Neural progenitor cell (in vitro differentiated cells): ENCODE results near the gene FAM90A26. TPM values are rescaled to one million over a fixed set of nuclear protein-coding genes. Genes with fewer than 3 reads are reported as not detected.
"Not testable (repeated sequence)": the region's sequence is repeated elsewhere in the genome, so short reads cannot be mapped to it uniquely, and the experiment has no call there.

Experiments
- DNase-seq: peaks from one replicate; pipeline ENCODE4 v3.0.0-alpha.2; 2016; ENCODE audit warnings: low spot score
- H2AFZ ChIP-seq: fragments of 200-600 bp; sonication (generic); replicated peaks from 2 replicates; pipeline ENCODE4 v1.6.1; 2016; ENCODE audit warnings: antibody characterized with exemption
- H3F3A ChIP-seq: fragments of 200-600 bp; sonication (generic); 2 replicates; pipeline ENCODE4 v1.6.1; 2016; ENCODE audit warnings: antibody characterized with exemption, low read depth
- H3K27ac ChIP-seq: fragments of 200-600 bp; sonication (generic); 2 replicates; pipeline ENCODE4 v1.5.1; 2016; ENCODE audit warnings: mild to moderate bottlenecking
- H3K27me3 ChIP-seq: fragments of 200-600 bp; sonication (generic); 2 replicates; pipeline ENCODE4 v1.6.1; 2016; ENCODE audit warnings: mild to moderate bottlenecking, moderate library complexity
- H3K36me3 ChIP-seq: fragments of 200-600 bp; sonication (generic); 2 replicates; pipeline ENCODE4 v1.5.1; 2016
- H3K4me1 ChIP-seq: fragments of 200-600 bp; sonication (generic); 2 replicates; pipeline ENCODE4 v1.6.1; 2016; ENCODE audit warnings: mixed run types
- H3K4me2 ChIP-seq: fragments of 200-600 bp; sonication (generic); 2 replicates; pipeline ENCODE4 v1.6.1; 2016
- H3K4me3 ChIP-seq: fragments of 200-600 bp; sonication (generic); 2 replicates; pipeline ENCODE4 v1.5.1; 2016
- H3K79me2 ChIP-seq: fragments of 200-600 bp; sonication (generic); 2 replicates; pipeline ENCODE4 v1.6.1; 2016; ENCODE audit warnings: low read depth
- H3K9ac ChIP-seq: fragments of 200-600 bp; sonication (generic); 2 replicates; pipeline ENCODE4 v1.6.1; 2016
- H3K9me3 ChIP-seq: fragments of 200-600 bp; sonication (generic); 2 replicates; pipeline ENCODE4 v1.5.1; 2016; ENCODE audit warnings: low read depth
- H4K20me1 ChIP-seq: fragments of 200-600 bp; sonication (generic); 2 replicates; pipeline ENCODE4 v1.6.1; 2016; ENCODE audit warnings: low read depth
- H3K27ac Mint-ChIP-seq: 3 replicates; pipeline ENCODE4 v1.8.0; 2021; ENCODE audit warnings: mixed read lengths
- H3K27me3 Mint-ChIP-seq: 2 replicates; pipeline ENCODE4 v1.8.0; 2022; ENCODE audit warnings: low read depth, mild to moderate bottlenecking, inconsistent platforms, moderate library complexity, mixed read lengths; ENCODE audit not compliant: insufficient read depth
- H3K36me3 Mint-ChIP-seq: 3 replicates; pipeline ENCODE4 v1.8.0; 2021; ENCODE audit warnings: mixed read lengths
- H3K4me1 Mint-ChIP-seq: 3 replicates; pipeline ENCODE4 v1.8.0; 2021; ENCODE audit warnings: mixed read lengths
- H3K4me3 Mint-ChIP-seq: 3 replicates; pipeline ENCODE4 v1.8.0; 2021; ENCODE audit warnings: mild to moderate bottlenecking, moderate library complexity, mixed read lengths
- H3K9me3 Mint-ChIP-seq: 3 replicates; pipeline ENCODE4 v1.8.0; 2020; ENCODE audit warnings: mixed read lengths
- total RNA-seq: library from RNA; depleted of rRNA; stranded (reverse); fragments of >200 nt; gene quantifications from 2 replicates; pipeline ENCODE4 v1.2.3, GENCODE V29; 2015; ENCODE audit warnings: low replicate concordance

The FAM90A26 gene
- total RNA-seq, 1 donor from 2014 or later, result not detected

- not testable (repeated sequence) for H3K4me2 ChIP-seq, H3K27ac Mint-ChIP-seq, H3K4me1 Mint-ChIP-seq, H3K4me3 ChIP-seq, H3K27ac ChIP-seq, H3K4me1 ChIP-seq, H2AFZ ChIP-seq, H3K9me3 Mint-ChIP-seq, H4K20me1 ChIP-seq, H3K36me3 ChIP-seq, H3K9ac ChIP-seq, H3K79me2 ChIP-seq, DNase-seq, H3K4me3 Mint-ChIP-seq, H3F3A ChIP-seq, H3K36me3 Mint-ChIP-seq, H3K9me3 ChIP-seq, H3K27me3 Mint-ChIP-seq, H3K27me3 ChIP-seq
These were observed 11.8 kb upstream of the FAM90A26 start for GRCh38 chr4:9158392-9158791.

GRCh38 chr4:9160046-9160445 lies 10.2 kb upstream of the FAM90A26 start:
- DNase-seq, H3F3A ChIP-seq, H3K4me3 ChIP-seq, H3K4me1 Mint-ChIP-seq, H3K27me3 ChIP-seq, H3K4me3 Mint-ChIP-seq, H3K27ac Mint-ChIP-seq, H3K79me2 ChIP-seq, H3K27me3 Mint-ChIP-seq, H2AFZ ChIP-seq, H3K36me3 Mint-ChIP-seq, H3K9ac ChIP-seq, H3K36me3 ChIP-seq, H3K9me3 ChIP-seq, H3K27ac ChIP-seq, H4K20me1 ChIP-seq, H3K9me3 Mint-ChIP-seq, H3K4me1 ChIP-seq, H3K4me2 ChIP-seq: not testable (repeated sequence)

GRCh38 chr4:9165990-9166389 lies 4.2 kb upstream of the FAM90A26 start:
- not testable (repeated sequence) for H3K4me1 Mint-ChIP-seq, H3K27me3 ChIP-seq, H3K9me3 Mint-ChIP-seq, H3K4me3 Mint-ChIP-seq, DNase-seq, H2AFZ ChIP-seq, H3K9me3 ChIP-seq, H3K4me3 ChIP-seq, H3K36me3 Mint-ChIP-seq, H4K20me1 ChIP-seq, H3K4me1 ChIP-seq, H3F3A ChIP-seq, H3K79me2 ChIP-seq, H3K27ac Mint-ChIP-seq, H3K36me3 ChIP-seq, H3K4me2 ChIP-seq, H3K27me3 Mint-ChIP-seq, H3K27ac ChIP-seq, H3K9ac ChIP-seq

- not testable (repeated sequence) for H3K27ac ChIP-seq, H3K9me3 Mint-ChIP-seq, H2AFZ ChIP-seq, H3K9me3 ChIP-seq, H3F3A ChIP-seq, H3K27ac Mint-ChIP-seq, H3K27me3 ChIP-seq, H3K4me3 ChIP-seq, H3K4me1 Mint-ChIP-seq, H3K79me2 ChIP-seq, H3K4me1 ChIP-seq, H4K20me1 ChIP-seq, H3K9ac ChIP-seq, H3K36me3 ChIP-seq, H3K36me3 Mint-ChIP-seq, H3K27me3 Mint-ChIP-seq, DNase-seq, H3K4me3 Mint-ChIP-seq, H3K4me2 ChIP-seq
These were observed 40.1 kb downstream of the FAM90A26 start, which contains the start of gene USP17L10 for GRCh38 chr4:9210357-9210756. Gene USP17L10, plus strand, starts transcription at chr4:9210657. Its CDS starts 0 bp downstream, at chr4:9210657.

- not testable (repeated sequence) for H3K4me1 ChIP-seq, H3F3A ChIP-seq, H3K4me3 ChIP-seq, H3K9me3 ChIP-seq, H3K4me3 Mint-ChIP-seq, H3K79me2 ChIP-seq, H3K4me2 ChIP-seq, H3K9me3 Mint-ChIP-seq, H3K9ac ChIP-seq, H3K27me3 Mint-ChIP-seq, H3K36me3 ChIP-seq, H3K27ac Mint-ChIP-seq, H3K4me1 Mint-ChIP-seq, H3K27me3 ChIP-seq, H3K27ac ChIP-seq, H3K36me3 Mint-ChIP-seq, DNase-seq, H2AFZ ChIP-seq, H4K20me1 ChIP-seq
These were observed 44.5 kb downstream of the FAM90A26 start for GRCh38 chr4:9214701-9215100.

GRCh38 chr4:9215105-9215504 lies 44.9 kb downstream of the FAM90A26 start, which contains the start of gene USP17L11:
Gene USP17L11, plus strand, starts transcription at chr4:9215405. Its CDS starts 0 bp downstream, at chr4:9215405.
- H3K4me1 Mint-ChIP-seq, H2AFZ ChIP-seq, H3K36me3 Mint-ChIP-seq, H3K4me1 ChIP-seq, H3K9me3 ChIP-seq, H3K27ac ChIP-seq, H3K27me3 ChIP-seq, H3K79me2 ChIP-seq, H3K4me2 ChIP-seq, H3K36me3 ChIP-seq, H3F3A ChIP-seq, H3K4me3 ChIP-seq, H3K9me3 Mint-ChIP-seq, H3K27me3 Mint-ChIP-seq, H3K9ac ChIP-seq, H3K4me3 Mint-ChIP-seq, DNase-seq, H4K20me1 ChIP-seq, H3K27ac Mint-ChIP-seq: not testable (repeated sequence)

GRCh38 chr4:9219852-9220251 lies 49.6 kb downstream of the FAM90A26 start, which contains the start of gene USP17L12:
Gene USP17L12, plus strand, starts transcription at chr4:9220152. Its CDS starts 0 bp downstream, at chr4:9220152.
- not testable (repeated sequence) for H3K27me3 ChIP-seq, H3K27ac Mint-ChIP-seq, H3K36me3 Mint-ChIP-seq, H3K36me3 ChIP-seq, H3K27me3 Mint-ChIP-seq, H3K27ac ChIP-seq, H3F3A ChIP-seq, H3K79me2 ChIP-seq, DNase-seq, H3K4me3 ChIP-seq, H3K9me3 ChIP-seq, H3K9me3 Mint-ChIP-seq, H2AFZ ChIP-seq, H3K4me1 Mint-ChIP-seq, H3K4me2 ChIP-seq, H3K4me1 ChIP-seq, H3K9ac ChIP-seq, H3K4me3 Mint-ChIP-seq, H4K20me1 ChIP-seq

GRCh38 chr4:9224596-9224995 lies 54.4 kb downstream of the FAM90A26 start, which contains the start of gene USP17L13:
Gene USP17L13, plus strand, starts transcription at chr4:9224896. Its CDS starts 0 bp downstream, at chr4:9224896.
- H3K4me1 Mint-ChIP-seq, H3K4me3 ChIP-seq, H3F3A ChIP-seq, H3K4me2 ChIP-seq, H2AFZ ChIP-seq, H3K4me1 ChIP-seq, H4K20me1 ChIP-seq, H3K27me3 Mint-ChIP-seq, H3K27ac Mint-ChIP-seq, H3K36me3 ChIP-seq, H3K4me3 Mint-ChIP-seq, H3K9ac ChIP-seq, H3K9me3 Mint-ChIP-seq, H3K36me3 Mint-ChIP-seq, H3K27ac ChIP-seq, DNase-seq, H3K27me3 ChIP-seq, H3K79me2 ChIP-seq, H3K9me3 ChIP-seq: not testable (repeated sequence)
